ENCODE data around the gene RORB.

RORB gene

GRCh38 chr9:74513221-74513620 lies 16.1 kb downstream of the RORB start:
- TF ChIP-seq RAD21 (IDR thresholded peaks at IDR 0.05; ENCODE audit: low read depth) (no peak), MAX (IDR thresholded peaks at IDR 0.05) (no peak), TAF1 (IDR thresholded peaks at IDR 0.05; ENCODE audit: low read depth) (no peak)

GRCh38 chr9:74517188-74517587 lies 20.1 kb downstream of the RORB start:
- TF ChIP-seq USF1 (IDR thresholded peaks at IDR 0.05): no peak
- TF ChIP-seq REST (IDR thresholded peaks at IDR 0.05; ENCODE audit: low read depth): no peak
- TF ChIP-seq EGR1 (IDR thresholded peaks at IDR 0.05): no peak
- TF ChIP-seq CEBPB (IDR thresholded peaks at IDR 0.05): no peak
- TF ChIP-seq NFIC (IDR thresholded peaks at IDR 0.05): no peak
- TF ChIP-seq TAF1 (IDR thresholded peaks at IDR 0.05; ENCODE audit: low read depth): no peak
- no peak for TF ChIP-seq YY1 (IDR thresholded peaks at IDR 0.05; ENCODE audit: low read depth)
- no peak for TF ChIP-seq RAD21 (IDR thresholded peaks at IDR 0.05; ENCODE audit: low read depth)
- TF ChIP-seq FOXM1 (IDR thresholded peaks at IDR 0.05; ENCODE audit: borderline replicate concordance, low read depth): no peak
- no peak for TF ChIP-seq ZBTB7A (IDR thresholded peaks at IDR 0.05; ENCODE audit: low read depth)
- TF ChIP-seq CREB1 (IDR thresholded peaks at IDR 0.05; ENCODE audit: low read depth): no peak
- TF ChIP-seq EP300 (IDR thresholded peaks at IDR 0.05; ENCODE audit: borderline replicate concordance): no peak
- no peak for TF ChIP-seq TCF12 (IDR thresholded peaks at IDR 0.05; ENCODE audit: low read depth)

- TF ChIP-seq REST (IDR thresholded peaks at IDR 0.05; ENCODE audit: low read depth) (no peak), TCF12 (IDR thresholded peaks at IDR 0.05; ENCODE audit: low read depth) (no peak), YY1 (IDR thresholded peaks at IDR 0.05; ENCODE audit: low read depth) (no peak), TEAD4 (IDR thresholded peaks at IDR 0.05) (no peak), NFIC (IDR thresholded peaks at IDR 0.05) (no peak), MAX (IDR thresholded peaks at IDR 0.05) (no peak), ZBTB7A (IDR thresholded peaks at IDR 0.05; ENCODE audit: low read depth) (no peak)
Measured at GRCh38 chr9:74519419-74519818, 22.3 kb downstream of the RORB start.

- TF ChIP-seq ZBTB7A (IDR thresholded peaks at IDR 0.05; ENCODE audit: low read depth) (no peak), CEBPB (IDR thresholded peaks at IDR 0.05) (no peak), TAF1 (IDR thresholded peaks at IDR 0.05; ENCODE audit: low read depth) (no peak), EGR1 (IDR thresholded peaks at IDR 0.05) (no peak), RAD21 (IDR thresholded peaks at IDR 0.05; ENCODE audit: low read depth) (no peak), CREB1 (IDR thresholded peaks at IDR 0.05; ENCODE audit: low read depth) (no peak)
Measured at GRCh38 chr9:74521009-74521408, 23.9 kb downstream of the RORB start.

GRCh38 chr9:74524289-74524688 lies 27.2 kb downstream of the RORB start:
- TF ChIP-seq TAF1 (IDR thresholded peaks at IDR 0.05; ENCODE audit: low read depth): no peak

- no peak for TF ChIP-seq ZBTB7A (IDR thresholded peaks at IDR 0.05; ENCODE audit: low read depth)
Measured at GRCh38 chr9:74526215-74526614, 29.1 kb downstream of the RORB start.

- TF ChIP-seq YY1 (IDR thresholded peaks at IDR 0.05; ENCODE audit: low read depth) (no peak), TCF12 (IDR thresholded peaks at IDR 0.05; ENCODE audit: low read depth) (no peak), USF1 (IDR thresholded peaks at IDR 0.05) (no peak), FOXM1 (IDR thresholded peaks at IDR 0.05; ENCODE audit: borderline replicate concordance, low read depth) (no peak), CEBPB (IDR thresholded peaks at IDR 0.05) (no peak), MAX (IDR thresholded peaks at IDR 0.05) (no peak)
Measured at GRCh38 chr9:74527718-74528117, 30.6 kb downstream of the RORB start.

Data from Ishikawa (cell line).